Heart left ventricle (tissue), 16 donors: ENCODE data around the gene ARHGAP11A. TPM values are rescaled to one million over a fixed set of nuclear protein-coding genes. Genes with fewer than 3 reads are reported as not detected.

ENCODE experiments used
- ATAC-seq, 4 donors: fragments of 200-7000 bp; cut with Tn5 transposase; one replicate each; pipeline ENCODE4 v1.9.1; 2020 to 2022; ENCODE audit warnings: moderate library complexity in 4 of 4, mild to moderate bottlenecking in 3 of 4, moderate number of reproducible peaks in 1 of 4
- DNase-seq, 5 donors: peaks; one replicate each; pipeline ENCODE4 v3.0.0-alpha.2; 2020
- H3K27ac ChIP-seq, 12 donors: fragments of 200-600 bp; sonication (generic) in 4 of 12; one replicate each; pipeline versions ENCODE4 v1.5.0 to v1.8.0; 2016 to 2022; ENCODE audit warnings: mild to moderate bottlenecking in 2 of 12
- H3K27me3 ChIP-seq, 9 donors: fragments of 200-600 bp; sonication (generic) in 2 of 9; one replicate each; pipeline versions ENCODE4 v1.5.1 to v1.8.0; 2016 to 2022; ENCODE audit warnings: mild to moderate bottlenecking in 3 of 9
- H3K36me3 ChIP-seq, 9 donors: fragments of 200-600 bp; sonication (generic) in 2 of 9; one replicate each; pipeline versions ENCODE4 v1.5.0 to v1.8.0; 2018 to 2022; ENCODE audit warnings: mild to moderate bottlenecking in 2 of 9
- H3K4me1 ChIP-seq, 12 donors: fragments of 200-600 bp; sonication (generic) in 4 of 12; one replicate each; pipeline versions ENCODE4 v1.5.0 to v1.8.0; 2016 to 2022; ENCODE audit warnings: mild to moderate bottlenecking in 3 of 12
- H3K4me3 ChIP-seq, 12 donors: fragments of 200-600 bp; sonication (generic) in 4 of 12; one replicate each; pipeline versions ENCODE4 v1.5.0 to v1.8.0; 2017 to 2022; ENCODE audit warnings: mild to moderate bottlenecking in 9 of 12, moderate library complexity in 4 of 12
- H3K9me3 ChIP-seq, 12 donors: fragments of 200-600 bp; sonication (generic) in 4 of 12; one replicate each; pipeline versions ENCODE4 v1.5.0 to v1.8.0; 2016 to 2022; ENCODE audit warnings: mild to moderate bottlenecking in 1 of 12
- CTCF ChIP-seq, 12 donors: fragments of 200-600 bp; sonication (generic) in 4 of 12; IDR thresholded peaks; one replicate each; pipeline versions ENCODE4 v1.5.0 to v1.8.0; 2018 to 2022; ENCODE audit warnings: antibody characterized with exemption in 12 of 12, mild to moderate bottlenecking in 5 of 12
- POLR2A ChIP-seq, 2 donors: fragments of 450-650 bp; IDR thresholded peaks; one replicate each; pipeline ENCODE4 v1.6.1; 2017; ENCODE audit warnings: antibody characterized with exemption in 2 of 2, mild to moderate bottlenecking in 2 of 2, moderate library complexity in 2 of 2
- WGBS, 4 donors: extraction: QIAGEN DNeasy Blood & Tissue Kit in 2 of 4; methylation state at CpG; one replicate each; pipeline versions ENCODE4 v1.1.5 to v1.1.7; 2013 to 2018; 5-methylcytosine and 5-hydroxymethylcytosine counted together
- intact Hi-C, 10 donors: fragments of 100-400 bp; cut with DNase I; formaldehyde crosslinking; loops; one replicate each; pipeline versions ENCODE4 v1.11.1 to v1.14.2; 2022
- polyA plus RNA-seq, 2 donors: library from polyadenylated mRNA; stranded (reverse); fragments of 200-250 nt; gene quantifications; one replicate each; pipeline ENCODE4 v1.2.3, GENCODE V29; 2013
- total RNA-seq, 9 donors: library from RNA; depleted of rRNA in 2 of 9; stranded (reverse); fragments of >200 nt in 2 of 9; fragmentation: NEBNext Ultra II Directional in 3 of 9; extraction: Animal tissue kit (Norgen Biotek cat#: 25700) in 3 of 9; gene quantifications; one replicate each; pipeline versions ENCODE4 v1.1.0 to v1.2.4, GENCODE V29; 2016 to 2023
- donor health status: ischemic (EF 13 %, LVEDD 7.1; RV severe dilation, severe dysfunction).
- donor health status: healthy with polysubstance abuse.
- donor health status: DM: no; HTN: yes; CAD: no.
- donor health status: DM: no; HTN: no; CAD: no.
- donor health status: ischemic (EF 25% LVEDD 6.9; RV normal size, moderate dysfunction).
- donor health status: ischemic (EF 25% LVEDD 5.7; RV mildly dilated, moderate dysfunction).
- donor health status: healthy.
- donor health status: DM: yes; HTN: yes; CAD: no.
- donor health status: ischemic (EF 35%, LVEDD 5.7; RV mildly dilated, moderate dysfunction).
- donor health status: nonischemic (EF 11% LVEDD 7.7; RV severe dilation, severe dysfunction).
- donor health status: DM: yes; HTN: yes; CAD: no.
- donor health status: PGD.
- donor health status: ischemic (EF 29% LVEDD 5.4; RV normal size, mild dysfunction).
- donor health status: nonischemic (EF 23%, LVEDD 6.1; RV moderate dilation, normal function).

The ARHGAP11A gene
- total and polyA plus RNA-seq, 11 donors, result 0.61 to 11.1 (median 1.5) TPM

GRCh38 chr15:32671339-32672325 lies 56.3 kb downstream of the ARHGAP11A start:
- H3K27ac ChIP-seq, result no peak overlapping the region

GRCh38 chr15:32674681-32675080 lies 59.4 kb downstream of the ARHGAP11A start:
- Histone ChIP-seq H3K27me3 (no peaks in the 10 kb centered on the region), H3K36me3 (no peaks in the 10 kb centered on the region), H3K4me1 (no peaks in the 10 kb centered on the region), H3K27ac (no peak overlapping the region), H3K4me3 (no peak overlapping the region), H3K9me3 (no peaks in the 10 kb centered on the region)
- intact Hi-C loops, result loop anchor here in 1 of 10 donors (10.0 kb wide), 1 partner anchor 120 kb away; no protein-coding TSS in a partner anchor
- no peak for DNase-seq
- WGBS, 4 donors, result 91 to 97% (median 94%) methylated on average over 2 of the region's 2 CpGs
- TF ChIP-seq CTCF (IDR thresholded peaks at IDR 0.05) (no peak), POLR2A (IDR thresholded peaks at IDR 0.05) (no peak)
- ATAC-seq, result no peak

More at GRCh38 chr15:32671339-32672325, 56.3 kb downstream of the ARHGAP11A start:
- Histone ChIP-seq H3K4me3 (no peak overlapping the region), H3K4me1 (no peaks in the 10 kb centered on the region), H3K9me3 (no peaks in the 10 kb centered on the region), H3K36me3 (no peaks in the 10 kb centered on the region), H3K27me3 (no peaks in the 10 kb centered on the region)
- ATAC-seq (no peak), DNase-seq (no peak)
- intact Hi-C loops, result loop anchor here in 1 of 10 donors (10.0 kb wide), 1 partner anchor 123 kb away; no protein-coding TSS in a partner anchor
- 87 to 89% (median 88%) methylated on average over 28 to 29 of the region's 29 CpGs for WGBS, 4 donors
- TF ChIP-seq POLR2A (IDR thresholded peaks at IDR 0.05), result no peak
- TF ChIP-seq CTCF (IDR thresholded peaks at IDR 0.05), result no peak

GRCh38 chr15:32675466-32675865 lies 60.2 kb downstream of the ARHGAP11A start:
- Histone ChIP-seq H3K27me3 (no peaks in the 10 kb centered on the region), H3K4me3 (no peak overlapping the region), H3K27ac (no peak overlapping the region), H3K4me1 (no peaks in the 10 kb centered on the region), H3K36me3 (no peaks in the 10 kb centered on the region), H3K9me3 (no peaks in the 10 kb centered on the region)
- 55 to 76% (median 74%) methylated on average over 6 of the region's 6 CpGs for WGBS, 4 donors
- TF ChIP-seq POLR2A (IDR thresholded peaks at IDR 0.05), result no peak
- no peak for TF ChIP-seq CTCF (IDR thresholded peaks at IDR 0.05)
- DNase-seq, result no peak
- peak in 1 of 4 donors; percentile 45 for ATAC-seq
- intact Hi-C loops, result loop anchor here in 1 of 10 donors (10.0 kb wide), 1 partner anchor 119 kb away; no protein-coding TSS in a partner anchor

- H3K27ac ChIP-seq, result no peak overlapping the region
- no peak for ATAC-seq
- no peaks in the 10 kb centered on the region for H3K4me1 ChIP-seq
- H3K9me3 ChIP-seq, result no peaks in the 10 kb centered on the region
- intact Hi-C loops, result loop anchor here in 1 of 10 donors (10.0 kb wide), 1 partner anchor 119 kb away; no protein-coding TSS in a partner anchor
- H3K27me3 ChIP-seq, result no peaks in the 10 kb centered on the region
- 59 to 79% (median 68%) methylated on average over 2 of the region's 2 CpGs for WGBS, 4 donors
- H3K36me3 ChIP-seq, result no peaks in the 10 kb centered on the region
- H3K4me3 ChIP-seq, result no peak overlapping the region
- TF ChIP-seq POLR2A (IDR thresholded peaks at IDR 0.05) (no peak), CTCF (IDR thresholded peaks at IDR 0.05) (no peak)
- DNase-seq, result no peak
Observed at GRCh38 chr15:32676169-32676568, 60.9 kb downstream of the ARHGAP11A start.
